ENCODE results near the gene PTPRN2. TPM values are rescaled to one million over a fixed set of nuclear protein-coding genes. Genes with fewer than 3 reads are reported as not detected.

PTPRN2 gene
- total and polyA plus RNA-seq, 2 of the 13 experiments (the other 11 are each of a cell fraction or from before 2014, with no cell fraction given) = 2.5 to 24.2 TPM

DNA sequence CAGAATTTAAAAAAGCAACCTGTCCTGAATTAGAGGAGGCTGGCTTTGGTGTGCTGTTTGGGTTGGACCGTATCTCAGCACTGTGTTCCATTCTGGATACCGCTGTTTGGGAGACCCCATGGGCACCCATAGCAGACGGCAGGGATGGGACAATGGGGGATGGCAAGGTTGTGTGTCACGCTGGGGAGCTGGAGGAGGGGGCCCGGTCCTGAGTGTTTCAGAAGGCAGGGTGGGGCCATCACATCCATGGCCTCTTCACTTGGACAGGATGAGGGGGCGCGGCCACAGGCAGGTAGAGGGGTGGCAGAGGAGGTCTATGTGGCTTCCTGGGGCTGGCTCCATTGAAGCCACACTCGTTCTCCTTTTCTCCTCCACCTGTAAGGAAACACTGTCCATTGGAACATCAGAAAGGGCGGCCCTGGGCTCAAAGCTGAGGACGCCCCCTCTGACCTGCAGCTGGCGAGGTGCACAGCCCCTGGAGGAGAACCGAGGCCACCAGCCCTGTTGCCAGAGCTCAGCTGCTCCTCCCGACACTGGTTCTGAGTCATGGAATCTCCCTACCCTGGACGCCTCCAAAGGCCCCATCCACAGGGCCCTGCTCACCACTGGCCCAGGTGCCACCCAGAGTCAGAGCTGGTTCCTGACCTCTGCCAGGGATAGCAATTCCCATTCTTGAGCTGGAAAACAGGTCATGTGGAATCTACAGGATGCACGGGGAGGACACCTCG, 663.6 kb downstream of the PTPRN2 start:
- POLR2A ChIA-PET = no interaction called here
- CTCF ChIA-PET (ENCODE audit: low intra/inter-chr PET ratio, low total read pairs) = no interaction called here
- Histone ChIP-seq H4K20me1 (ENCODE audit: insufficient read depth, low read length) (0 out of 2 replicates have a peak, but pooled peaks cover 3% of the 10 kb centered on the region), H2AFZ (ENCODE audit: low read length) (no peak overlapping the region), H3K36me3 (replicated peaks in 1 of 2; ENCODE audit: control insufficient read depth in 1 of 2, insufficient read depth in 2 of 2, low read length in 2 of 2) (no peaks in the 10 kb centered on the region), H3K4me2 (ENCODE audit: low read depth, low read length) (no peak overlapping the region), H3K79me2 (ENCODE audit: insufficient read depth, low read length) (no peaks in the 10 kb centered on the region), H3K4me1 (ENCODE audit: insufficient read depth, low read length) (no peaks in the 10 kb centered on the region), H3K27ac (ENCODE audit: extremely low read length, insufficient read depth, low read length) (no peak overlapping the region), H3K27me3 (ENCODE audit: control insufficient read depth in 1 of 2, insufficient read depth in 2 of 2, low read length in 2 of 2) (peaks cover 0 to 13% of the 10 kb centered on the region in 2 experiments; a peak in 3 of 5 replicates), H3K4me3 (replicated peaks in 1 of 3; ENCODE audit: insufficient read depth in 1 of 3, low read depth in 2 of 3, low read length in 3 of 3) (no peak overlapping the region), H3K9me3 (ENCODE audit: low read length) (no peaks in the 10 kb centered on the region), H3K9ac (ENCODE audit: insufficient read depth, low read depth, low read length) (no peak overlapping the region)
- TF ChIP-seq, protein P1, sequence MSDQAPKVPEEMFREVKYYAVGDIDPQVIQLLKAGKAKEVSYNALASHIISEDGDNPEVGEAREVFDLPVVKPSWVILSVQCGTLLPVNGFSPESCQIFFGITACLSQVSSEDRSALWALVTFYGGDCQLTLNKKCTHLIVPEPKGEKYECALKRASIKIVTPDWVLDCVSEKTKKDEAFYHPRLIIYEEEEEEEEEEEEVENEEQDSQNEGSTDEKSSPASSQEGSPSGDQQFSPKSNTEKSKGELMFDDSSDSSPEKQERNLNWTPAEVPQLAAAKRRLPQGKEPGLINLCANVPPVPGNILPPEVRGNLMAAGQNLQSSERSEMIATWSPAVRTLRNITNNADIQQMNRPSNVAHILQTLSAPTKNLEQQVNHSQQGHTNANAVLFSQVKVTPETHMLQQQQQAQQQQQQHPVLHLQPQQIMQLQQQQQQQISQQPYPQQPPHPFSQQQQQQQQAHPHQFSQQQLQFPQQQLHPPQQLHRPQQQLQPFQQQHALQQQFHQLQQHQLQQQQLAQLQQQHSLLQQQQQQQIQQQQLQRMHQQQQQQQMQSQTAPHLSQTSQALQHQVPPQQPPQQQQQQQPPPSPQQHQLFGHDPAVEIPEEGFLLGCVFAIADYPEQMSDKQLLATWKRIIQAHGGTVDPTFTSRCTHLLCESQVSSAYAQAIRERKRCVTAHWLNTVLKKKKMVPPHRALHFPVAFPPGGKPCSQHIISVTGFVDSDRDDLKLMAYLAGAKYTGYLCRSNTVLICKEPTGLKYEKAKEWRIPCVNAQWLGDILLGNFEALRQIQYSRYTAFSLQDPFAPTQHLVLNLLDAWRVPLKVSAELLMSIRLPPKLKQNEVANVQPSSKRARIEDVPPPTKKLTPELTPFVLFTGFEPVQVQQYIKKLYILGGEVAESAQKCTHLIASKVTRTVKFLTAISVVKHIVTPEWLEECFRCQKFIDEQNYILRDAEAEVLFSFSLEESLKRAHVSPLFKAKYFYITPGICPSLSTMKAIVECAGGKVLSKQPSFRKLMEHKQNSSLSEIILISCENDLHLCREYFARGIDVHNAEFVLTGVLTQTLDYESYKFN (CRISPR knock-in tag; conservative IDR thresholded peaks at IDR 0.05) = no peak
- no peak for TF ChIP-seq ADNP (CRISPR knock-in tag; IDR thresholded peaks at IDR 0.05)
- TF ChIP-seq ZFP82 (CRISPR knock-in tag; IDR thresholded peaks at IDR 0.05; ENCODE audit: borderline replicate concordance) = no peak
- no peak for TF ChIP-seq KMT2B (CRISPR knock-in tag; IDR thresholded peaks at IDR 0.05)
- TF ChIP-seq, protein P2, sequence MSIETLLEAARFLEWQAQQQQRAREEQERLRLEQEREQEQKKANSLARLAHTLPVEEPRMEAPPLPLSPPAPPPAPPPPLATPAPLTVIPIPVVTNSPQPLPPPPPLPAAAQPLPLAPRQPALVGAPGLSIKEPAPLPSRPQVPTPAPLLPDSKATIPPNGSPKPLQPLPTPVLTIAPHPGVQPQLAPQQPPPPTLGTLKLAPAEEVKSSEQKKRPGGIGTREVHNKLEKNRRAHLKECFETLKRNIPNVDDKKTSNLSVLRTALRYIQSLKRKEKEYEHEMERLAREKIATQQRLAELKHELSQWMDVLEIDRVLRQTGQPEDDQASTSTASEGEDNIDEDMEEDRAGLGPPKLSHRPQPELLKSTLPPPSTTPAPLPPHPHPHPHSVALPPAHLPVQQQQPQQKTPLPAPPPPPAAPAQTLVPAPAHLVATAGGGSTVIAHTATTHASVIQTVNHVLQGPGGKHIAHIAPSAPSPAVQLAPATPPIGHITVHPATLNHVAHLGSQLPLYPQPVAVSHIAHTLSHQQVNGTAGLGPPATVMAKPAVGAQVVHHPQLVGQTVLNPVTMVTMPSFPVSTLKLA (IDR thresholded peaks at IDR 0.05) = no peak
- no peak for TF ChIP-seq RBAK (CRISPR knock-in tag; IDR thresholded peaks at IDR 0.05)
- no peak for TF ChIP-seq ZNF607 (CRISPR knock-in tag; IDR thresholded peaks at IDR 0.05; ENCODE audit: borderline replicate concordance)
- TF ChIP-seq, protein P3, sequence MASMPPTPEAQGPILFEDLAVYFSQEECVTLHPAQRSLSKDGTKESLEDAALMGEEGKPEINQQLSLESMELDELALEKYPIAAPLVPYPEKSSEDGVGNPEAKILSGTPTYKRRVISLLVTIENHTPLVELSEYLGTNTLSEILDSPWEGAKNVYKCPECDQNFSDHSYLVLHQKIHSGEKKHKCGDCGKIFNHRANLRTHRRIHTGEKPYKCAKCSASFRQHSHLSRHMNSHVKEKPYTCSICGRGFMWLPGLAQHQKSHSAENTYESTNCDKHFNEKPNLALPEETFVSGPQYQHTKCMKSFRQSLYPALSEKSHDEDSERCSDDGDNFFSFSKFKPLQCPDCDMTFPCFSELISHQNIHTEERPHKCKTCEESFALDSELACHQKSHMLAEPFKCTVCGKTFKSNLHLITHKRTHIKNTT (CRISPR knock-in tag; IDR thresholded peaks at IDR 0.05) = no peak
- no peak for TF ChIP-seq TOPORS (CRISPR knock-in tag; IDR thresholded peaks at IDR 0.05)
- TF ChIP-seq SIX4 (CRISPR knock-in tag; IDR thresholded peaks at IDR 0.05) = no peak
- TF ChIP-seq KLF11 (CRISPR knock-in tag; IDR thresholded peaks at IDR 0.05) = no peak
- TF ChIP-seq, protein P4, sequence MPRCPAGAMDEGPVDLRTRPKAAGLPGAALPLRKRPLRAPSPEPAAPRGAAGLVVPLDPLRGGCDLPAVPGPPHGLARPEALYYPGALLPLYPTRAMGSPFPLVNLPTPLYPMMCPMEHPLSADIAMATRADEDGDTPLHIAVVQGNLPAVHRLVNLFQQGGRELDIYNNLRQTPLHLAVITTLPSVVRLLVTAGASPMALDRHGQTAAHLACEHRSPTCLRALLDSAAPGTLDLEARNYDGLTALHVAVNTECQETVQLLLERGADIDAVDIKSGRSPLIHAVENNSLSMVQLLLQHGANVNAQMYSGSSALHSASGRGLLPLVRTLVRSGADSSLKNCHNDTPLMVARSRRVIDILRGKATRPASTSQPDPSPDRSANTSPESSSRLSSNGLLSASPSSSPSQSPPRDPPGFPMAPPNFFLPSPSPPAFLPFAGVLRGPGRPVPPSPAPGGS (CRISPR knock-in tag; IDR thresholded peaks at IDR 0.05) = no peak
- TF ChIP-seq GABPA (IDR thresholded peaks at IDR 0.05; ENCODE audit: low read depth, low read length) = no peak
- TF ChIP-seq GABPA (CRISPR knock-in tag; IDR thresholded peaks at IDR 0.05; ENCODE audit: low read depth) = no peak
- TF ChIP-seq ZNF841 (CRISPR knock-in tag; IDR thresholded peaks at IDR 0.05; ENCODE audit: borderline replicate concordance) = no peak
- BruUV-seq (replicated peaks) = no TSS peak
- WGBS (ENCODE audit: low lambda C conversion rate) = 84% methylated on average over 9 of the region's 16 CpGs
- ATAC-seq = no peak
- no peak for FAIRE-seq
- in situ Hi-C loops (cut with HindIII; ENCODE audit: extremely low pct_ligation_motif_present, low pct_unique_long_range_greater_than_20kb) = no loop called here
- DNase-seq (ENCODE audit: low spot score) = no peak
- intact Hi-C loops (cut with micrococcal nuclease; ENCODE audit: unreplicated experiment) = no loop called here
